Tibial artery (tissue), 4 donors: ENCODE measurements around the gene NBEA.

Experiments used
- DNase-seq, 2 donors: peaks; one replicate each; pipeline ENCODE4 v3.0.0-alpha.2; 2019
- H3K27ac ChIP-seq, 2 donors: fragments of 200-600 bp; sonication (generic) in 1 of 2; 1 replicate in 1 of 2; 2 replicates in 1 of 2; pipeline ENCODE4 v1.5.1; 2018 to 2019; ENCODE audit warnings: mild to moderate bottlenecking in 1 of 2
- H3K27me3 ChIP-seq, 2 donors: fragments of 200-600 bp; sonication (generic) in 1 of 2; one replicate each; pipeline versions ENCODE4 v1.5.1 to v1.6.0; 2016 to 2019
- H3K36me3 ChIP-seq, 3 donors: fragments of 200-600 bp; sonication (generic) in 2 of 3; one replicate each; pipeline ENCODE4 v1.5.1; 2016 to 2019; ENCODE audit warnings: mild to moderate bottlenecking in 2 of 3
- H3K4me1 ChIP-seq, 4 donors: fragments of 200-600 bp; sonication (generic) in 2 of 4; 1 replicate in 3 of 4; 2 replicates in 1 of 4; pipeline ENCODE4 v1.5.1; 2016 to 2019
- H3K4me3 ChIP-seq, 2 donors: fragments of 200-600 bp; sonication (generic) in 1 of 2; 1 replicate in 1 of 2; 2 replicates in 1 of 2; pipeline ENCODE4 v1.5.1; 2018 to 2019; ENCODE audit warnings: mild to moderate bottlenecking in 2 of 2
- H3K9me3 ChIP-seq, 3 donors: fragments of 200-600 bp; sonication (generic) in 1 of 3; one replicate each; pipeline ENCODE4 v1.5.1; 2016 to 2019
- CTCF ChIP-seq, 2 experiments: fragments of 200-600 bp in 1 of 2; fragments of 450-650 bp in 1 of 2; IDR thresholded peaks; one replicate each; pipeline ENCODE4 v1.5.1; 2017 to 2019; ENCODE audit warnings: antibody characterized with exemption in 2 of 2, mild to moderate bottlenecking in 1 of 2, moderate library complexity in 1 of 2
- intact Hi-C: fragments of 100-400 bp; cut with DNase I; formaldehyde crosslinking; loops from one replicate; pipeline ENCODE4 v1.15.0; 2023; ENCODE audit warnings: low total_unique reads

Gene NBEA

GRCh38 chr13:35552172-35552844 is 610.2 kb downstream of the NBEA start:
- Histone ChIP-seq H3K27ac (no peak overlapping the region), H3K4me3 (no peak overlapping the region), H3K9me3 (no peaks in the 10 kb centered on the region), H3K4me1 (no peaks in the 10 kb centered on the region), H3K36me3 (no peaks in the 10 kb centered on the region), H3K27me3 (no peaks in the 10 kb centered on the region)
- no peak for TF ChIP-seq CTCF (IDR thresholded peaks at IDR 0.05)
- intact Hi-C loops, result no loop called here
- no peak for DNase-seq

- no peak for TF ChIP-seq CTCF (IDR thresholded peaks at IDR 0.05)
Observed at GRCh38 chr13:35554972-35555623, 613.0 kb downstream of the NBEA start.

GRCh38 chr13:35557475-35557874 is 615.4 kb downstream of the NBEA start:
- H3K9me3 ChIP-seq, result no peaks in the 10 kb centered on the region
- no peaks in the 10 kb centered on the region for H3K4me1 ChIP-seq
- intact Hi-C loops, result no loop called here
- no peaks in the 10 kb centered on the region for H3K36me3 ChIP-seq
- no peak for TF ChIP-seq CTCF (IDR thresholded peaks at IDR 0.05)
- H3K27me3 ChIP-seq, result no peaks in the 10 kb centered on the region
- DNase-seq, result no peak
- no peak overlapping the region for H3K4me3 ChIP-seq
- no peak overlapping the region for H3K27ac ChIP-seq

More at GRCh38 chr13:35554972-35555623, 613.0 kb downstream of the NBEA start:
- Histone ChIP-seq H3K4me1 (no peaks in the 10 kb centered on the region), H3K4me3 (no peak overlapping the region), H3K36me3 (no peaks in the 10 kb centered on the region), H3K9me3 (no peaks in the 10 kb centered on the region), H3K27ac (no peak overlapping the region), H3K27me3 (no peaks in the 10 kb centered on the region)
- DNase-seq, result no peak
- intact Hi-C loops, result no loop called here

- Histone ChIP-seq H3K27ac (no peak overlapping the region), H3K4me3 (no peak overlapping the region), H3K27me3 (no peaks in the 10 kb centered on the region), H3K4me1 (no peaks in the 10 kb centered on the region), H3K9me3 (no peaks in the 10 kb centered on the region), H3K36me3 (no peaks in the 10 kb centered on the region)
- no peak for DNase-seq
- no peak for TF ChIP-seq CTCF (IDR thresholded peaks at IDR 0.05)
- intact Hi-C loops, result no loop called here
Observed at GRCh38 chr13:35561540-35561939, 619.5 kb downstream of the NBEA start.

GRCh38 chr13:35565273-35565672 is 623.2 kb downstream of the NBEA start:
- H3K9me3 ChIP-seq, result no peaks in the 10 kb centered on the region
- intact Hi-C loops, result no loop called here
- peaks cover 0 to 10% (median 0%) of the 10 kb centered on the region in 3 donors for H3K36me3 ChIP-seq
- H3K27me3 ChIP-seq, result no peaks in the 10 kb centered on the region
- no peak overlapping the region for H3K4me3 ChIP-seq
- H3K4me1 ChIP-seq, result no peaks in the 10 kb centered on the region
- no peak overlapping the region for H3K27ac ChIP-seq
- no peak for TF ChIP-seq CTCF (IDR thresholded peaks at IDR 0.05)
- DNase-seq, result no peak
